ENCODE measurements around the gene XIRP2.

Gene XIRP2

DNA sequence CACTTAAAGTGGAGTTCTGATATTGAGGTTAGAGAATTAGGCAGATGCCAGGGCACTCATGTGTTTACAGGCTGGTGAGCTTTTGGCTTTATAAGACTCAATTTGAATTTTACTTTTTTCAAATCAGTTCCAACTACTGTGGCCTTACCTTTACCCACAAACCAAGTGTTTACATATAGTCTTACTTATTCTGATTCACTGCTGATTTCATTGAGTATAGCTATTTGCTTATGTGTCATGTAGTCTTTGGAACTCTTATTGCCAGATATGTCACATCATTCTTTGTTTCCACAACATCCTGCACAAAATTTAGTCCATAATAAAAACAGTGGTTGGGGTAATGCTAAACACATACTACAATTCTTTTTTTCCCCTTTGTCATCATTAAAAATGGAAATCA lies 96.5 kb downstream of the XIRP2 start:
- TF ChIP-seq, protein P1, sequence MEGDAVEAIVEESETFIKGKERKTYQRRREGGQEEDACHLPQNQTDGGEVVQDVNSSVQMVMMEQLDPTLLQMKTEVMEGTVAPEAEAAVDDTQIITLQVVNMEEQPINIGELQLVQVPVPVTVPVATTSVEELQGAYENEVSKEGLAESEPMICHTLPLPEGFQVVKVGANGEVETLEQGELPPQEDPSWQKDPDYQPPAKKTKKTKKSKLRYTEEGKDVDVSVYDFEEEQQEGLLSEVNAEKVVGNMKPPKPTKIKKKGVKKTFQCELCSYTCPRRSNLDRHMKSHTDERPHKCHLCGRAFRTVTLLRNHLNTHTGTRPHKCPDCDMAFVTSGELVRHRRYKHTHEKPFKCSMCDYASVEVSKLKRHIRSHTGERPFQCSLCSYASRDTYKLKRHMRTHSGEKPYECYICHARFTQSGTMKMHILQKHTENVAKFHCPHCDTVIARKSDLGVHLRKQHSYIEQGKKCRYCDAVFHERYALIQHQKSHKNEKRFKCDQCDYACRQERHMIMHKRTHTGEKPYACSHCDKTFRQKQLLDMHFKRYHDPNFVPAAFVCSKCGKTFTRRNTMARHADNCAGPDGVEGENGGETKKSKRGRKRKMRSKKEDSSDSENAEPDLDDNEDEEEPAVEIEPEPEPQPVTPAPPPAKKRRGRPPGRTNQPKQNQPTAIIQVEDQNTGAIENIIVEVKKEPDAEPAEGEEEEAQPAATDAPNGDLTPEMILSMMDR (IDR thresholded peaks at IDR 0.05; ENCODE audit: extremely low read depth, missing control alignments), result no peak
- no peak for DNase-seq (ENCODE audit: low spot score)

DNA sequence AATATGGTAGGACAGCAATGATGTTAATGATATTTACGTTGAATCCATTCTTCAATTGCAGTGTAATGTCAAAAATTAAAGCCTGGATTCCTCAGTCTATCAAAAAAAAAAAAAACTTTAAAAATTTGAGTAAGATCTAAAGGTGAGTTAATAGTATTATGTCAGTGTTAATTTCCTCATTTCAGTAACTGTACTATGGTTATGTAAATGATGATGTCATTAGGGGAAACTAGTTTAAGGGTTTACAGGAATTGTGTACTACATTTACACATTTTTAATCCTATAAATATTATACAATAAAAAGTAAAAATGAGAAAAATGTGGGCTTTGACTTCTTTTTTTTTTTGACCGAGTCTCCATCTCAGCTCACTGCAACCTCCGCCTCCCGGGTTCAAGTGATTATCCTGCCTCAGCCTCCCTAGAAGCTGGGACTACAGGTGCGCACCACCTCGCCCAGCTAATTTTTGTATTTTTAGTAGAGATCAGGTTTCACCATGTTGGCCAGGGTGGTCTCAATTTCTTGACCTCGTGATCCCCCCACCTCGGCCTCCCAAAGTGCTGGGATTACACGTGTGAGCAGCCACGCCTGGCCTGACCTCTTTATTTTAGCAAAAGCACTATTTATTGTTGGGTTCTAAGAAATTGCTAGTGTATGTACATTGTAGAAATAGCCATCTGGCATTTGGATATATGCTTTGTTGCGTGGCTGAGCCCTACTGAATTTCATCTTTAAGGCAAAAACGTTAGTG lies 106.5 kb downstream of the XIRP2 start:
- no peak for DNase-seq (ENCODE audit: low spot score)
- TF ChIP-seq, protein P1 (IDR thresholded peaks at IDR 0.05; ENCODE audit: extremely low read depth, missing control alignments), result no peak

DNA sequence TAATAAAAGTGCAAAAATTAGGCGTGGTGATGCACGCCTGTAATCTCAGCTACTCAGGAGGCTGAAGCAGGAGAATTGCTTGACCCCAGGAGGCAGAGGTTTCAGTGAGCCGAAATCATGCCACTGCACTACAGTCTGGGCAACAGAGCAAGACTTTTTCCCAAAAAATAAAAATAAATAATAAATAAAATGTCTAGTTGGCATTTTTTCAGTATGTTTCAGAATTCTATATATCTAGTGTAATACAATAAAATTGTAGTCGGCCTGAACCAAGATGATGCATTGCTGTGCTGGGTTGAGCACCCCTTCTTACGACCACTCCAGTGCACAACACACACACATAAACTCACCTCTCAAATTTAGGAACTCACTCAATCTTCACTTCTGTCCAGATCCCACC lies 108.2 kb downstream of the XIRP2 start:
- TF ChIP-seq, protein P1 (IDR thresholded peaks at IDR 0.05; ENCODE audit: extremely low read depth, missing control alignments), result no peak

DNA sequence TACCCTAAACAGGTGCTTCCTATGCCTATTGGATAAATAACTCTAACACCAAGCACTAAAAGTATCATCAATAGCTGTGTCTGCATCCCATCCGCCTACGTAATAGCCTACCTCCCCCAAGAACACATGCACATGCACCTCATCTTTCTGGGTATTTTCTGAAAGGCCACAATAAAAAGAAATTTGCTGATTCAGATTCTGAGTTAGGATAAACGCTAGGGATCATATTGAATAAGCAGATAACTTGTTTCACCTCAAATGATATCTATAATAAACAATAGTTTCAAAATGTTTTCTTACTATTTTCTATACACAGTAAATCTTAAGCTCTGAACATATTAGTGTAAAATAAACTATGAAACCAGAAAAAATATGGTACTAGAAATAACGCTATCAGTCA lies 112.9 kb downstream of the XIRP2 start:
- TF ChIP-seq, protein P1 (IDR thresholded peaks at IDR 0.05; ENCODE audit: extremely low read depth, missing control alignments), result no peak
- DNase-seq (ENCODE audit: low spot score), result no peak

More for the DNA sequence above, 108.2 kb downstream of the XIRP2 start:
- no peak for DNase-seq (ENCODE audit: low spot score)

DNA sequence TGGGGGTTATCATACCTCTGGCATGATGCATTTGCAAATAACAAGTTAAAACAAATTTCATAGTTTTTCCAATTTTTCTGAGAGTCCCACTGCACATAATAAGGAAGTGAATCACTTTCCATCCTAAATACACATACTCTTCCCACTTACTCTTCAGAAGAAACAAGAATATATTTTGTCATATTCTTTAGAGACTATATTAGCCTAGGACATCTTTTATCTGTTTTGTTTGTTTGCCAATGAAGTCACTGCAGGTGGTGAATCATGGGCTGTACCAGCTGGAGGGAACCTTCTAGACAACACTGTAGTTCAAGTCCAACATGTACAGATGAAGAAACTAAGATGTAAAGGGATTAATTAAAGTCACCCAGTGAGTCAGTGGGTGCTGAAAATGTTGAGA lies 116.8 kb downstream of the XIRP2 start:
- TF ChIP-seq, protein P1 (IDR thresholded peaks at IDR 0.05; ENCODE audit: extremely low read depth, missing control alignments), result no peak
- no peak for DNase-seq (ENCODE audit: low spot score)

DNA sequence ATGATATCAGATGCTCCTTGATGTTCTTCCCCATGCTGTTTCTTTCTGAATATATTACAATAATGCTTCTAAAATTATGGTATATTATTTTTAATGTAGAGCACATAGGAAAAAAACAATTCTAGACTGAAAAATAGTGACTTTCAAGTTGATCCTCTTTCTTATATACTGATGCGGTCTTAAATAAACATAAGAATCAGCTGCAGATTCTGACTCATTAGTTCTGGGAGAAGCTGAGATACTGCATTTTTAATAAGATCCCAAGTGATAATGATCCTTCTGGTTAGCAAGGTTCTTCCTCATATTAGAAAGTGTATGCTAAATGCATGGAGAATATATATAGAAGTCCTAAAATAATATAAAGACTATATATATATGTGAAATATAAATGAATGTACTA lies 124.9 kb downstream of the XIRP2 start:
- no peak for DNase-seq (ENCODE audit: low spot score)

DNA sequence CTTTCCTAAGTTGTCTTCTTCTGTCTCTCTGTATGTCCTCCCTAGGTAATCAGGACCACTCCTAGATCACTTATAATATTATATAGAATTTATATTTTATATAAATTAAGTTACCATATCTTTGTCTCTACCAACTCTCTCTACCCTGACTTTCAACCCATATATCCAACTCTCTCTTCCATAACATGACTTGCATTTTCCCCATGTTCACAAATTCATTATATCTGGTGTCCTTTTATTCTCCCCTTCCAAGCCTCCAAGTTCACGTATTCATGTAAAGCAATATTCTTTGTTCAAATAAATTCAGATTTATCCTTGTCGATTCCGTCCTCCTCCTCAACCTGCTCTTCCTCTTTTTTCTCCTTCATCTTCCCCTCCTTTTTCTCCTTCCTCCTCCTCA lies 127.5 kb downstream of the XIRP2 start:
- DNase-seq (ENCODE audit: low spot score), result no peak
- TF ChIP-seq, protein P1 (IDR thresholded peaks at IDR 0.05; ENCODE audit: extremely low read depth, missing control alignments), result no peak

More for the DNA sequence above, 124.9 kb downstream of the XIRP2 start:
- TF ChIP-seq, protein P1 (IDR thresholded peaks at IDR 0.05; ENCODE audit: extremely low read depth, missing control alignments), result no peak

All from GM20000 (cell line).